H9 (cell line): Measurements from ENCODE around the gene MOXD1. TPM values are rescaled to one million over a fixed set of nuclear protein-coding genes. Genes with fewer than 3 reads are reported as not detected.

Experiments used
- DNase-seq: peaks from one replicate; pipeline ENCODE4 v3.0.0-alpha.2; 2017
- H2AFZ ChIP-seq: one replicate; pipeline ENCODE4 v1.6.1; 2013; ENCODE audit warnings: mild to moderate bottlenecking, low read length, control low read depth, moderate library complexity
- H2AK5ac ChIP-seq: 2 replicates; pipeline ENCODE4 v1.6.1; 2013; ENCODE audit warnings: low read length, control low read depth, mixed read lengths; ENCODE audit not compliant: insufficient read length
- H2BK120ac ChIP-seq: one replicate; pipeline ENCODE4 v1.6.1; 2013; ENCODE audit warnings: low read depth, mild to moderate bottlenecking, low read length, control low read depth, inconsistent platforms; ENCODE audit not compliant: poor library complexity, severe bottlenecking
- H2BK12ac ChIP-seq: 2 replicates; pipeline ENCODE4 v1.6.1; 2013; ENCODE audit warnings: low read length, control low read depth, mixed read lengths, low read depth; ENCODE audit not compliant: insufficient read length
- H2BK15ac ChIP-seq: 2 replicates; pipeline ENCODE4 v1.6.1; 2013; ENCODE audit warnings: low read depth, low read length, control low read depth
- H2BK20ac ChIP-seq: one replicate; pipeline ENCODE4 v1.6.1; 2013; ENCODE audit warnings: low read depth, mild to moderate bottlenecking, low read length, control low read depth, inconsistent platforms; ENCODE audit not compliant: poor library complexity, severe bottlenecking
- H2BK5ac ChIP-seq: 2 replicates; pipeline ENCODE4 v1.6.1; 2013; ENCODE audit warnings: low read length, control low read depth, mixed read lengths; ENCODE audit not compliant: insufficient read length
- H3K14ac ChIP-seq: 2 replicates; pipeline ENCODE4 v1.6.1; 2013; ENCODE audit warnings: low read length, control low read depth; ENCODE audit not compliant: insufficient read depth
- H3K18ac ChIP-seq: 2 replicates; pipeline ENCODE4 v1.6.1; 2013; ENCODE audit warnings: low read depth, mild to moderate bottlenecking, mixed read lengths, low read length, control low read depth; ENCODE audit not compliant: insufficient read length
- H3K23ac ChIP-seq: 2 replicates; pipeline ENCODE4 v1.6.1; 2013; ENCODE audit warnings: low read length, control low read depth, mixed read lengths, low read depth; ENCODE audit not compliant: insufficient read length
- H3K23me2 ChIP-seq: 2 replicates; pipeline ENCODE4 v1.6.1; 2013; ENCODE audit warnings: low read depth, mild to moderate bottlenecking, mixed read lengths, low read length, control low read depth; ENCODE audit not compliant: insufficient read length, poor library complexity, severe bottlenecking
- H3K27ac ChIP-seq: 2 replicates; pipeline ENCODE4 v1.5.1; 2013; ENCODE audit warnings: low read length, control low read depth, mixed read lengths, low read depth; ENCODE audit not compliant: insufficient read length
- H3K27me3 ChIP-seq: 2 replicates; pipeline ENCODE4 v1.6.1; 2013; ENCODE audit warnings: low read length, control low read depth, inconsistent platforms; ENCODE audit not compliant: insufficient read depth
- H3K4ac ChIP-seq: 2 replicates; pipeline ENCODE4 v1.6.1; 2013; ENCODE audit warnings: low read depth, mild to moderate bottlenecking, control low read depth, inconsistent platforms, low read length, moderate library complexity
- H3K4me1 ChIP-seq: 2 replicates; pipeline ENCODE4 v1.6.1; 2013; ENCODE audit warnings: low read length, control low read depth, inconsistent platforms; ENCODE audit not compliant: insufficient read depth
- H3K4me2 ChIP-seq: 2 replicates; pipeline ENCODE4 v1.6.1; 2013; ENCODE audit warnings: low read length, control low read depth, mixed read lengths; ENCODE audit not compliant: insufficient read length, insufficient read depth
- H3K56ac ChIP-seq: 2 replicates; pipeline ENCODE4 v1.6.1; 2013; ENCODE audit warnings: low read depth, mild to moderate bottlenecking, mixed read lengths, low read length, control low read depth; ENCODE audit not compliant: insufficient read length
- H3K79me1 ChIP-seq: 2 replicates; pipeline ENCODE4 v1.6.1; 2013; ENCODE audit warnings: low read depth, mild to moderate bottlenecking, moderate library complexity, low read length, control low read depth, inconsistent platforms; ENCODE audit not compliant: insufficient read depth, poor library complexity, severe bottlenecking
- H3K79me2 ChIP-seq: 2 replicates; pipeline ENCODE4 v1.6.1; 2013; ENCODE audit warnings: low read length, control low read depth, inconsistent platforms; ENCODE audit not compliant: insufficient read depth
- H3K9ac ChIP-seq: 2 replicates; pipeline ENCODE4 v1.6.1; 2013; ENCODE audit warnings: low read length, control low read depth, mixed read lengths; ENCODE audit not compliant: insufficient read length; ENCODE audit errors: extremely low read depth
- H3K9me3 ChIP-seq: one replicate; pipeline ENCODE4 v1.6.1; 2013; ENCODE audit warnings: low read depth, low read length, inconsistent platforms; ENCODE audit not compliant: control insufficient read depth
- H3T11ph ChIP-seq: one replicate; pipeline ENCODE4 v1.6.1; 2013; ENCODE audit warnings: mild to moderate bottlenecking, low read length, control low read depth, inconsistent platforms
- H4K20me1 ChIP-seq: one replicate; pipeline ENCODE4 v1.6.1; 2013; ENCODE audit not compliant: control insufficient read depth, insufficient read length, insufficient read depth
- H4K5ac ChIP-seq: 2 replicates; pipeline ENCODE4 v1.6.1; 2013; ENCODE audit warnings: low read depth, mild to moderate bottlenecking, mixed read lengths, low read length, control low read depth; ENCODE audit not compliant: insufficient read length
- H4K8ac ChIP-seq: replicated peaks from 2 replicates; pipeline ENCODE4 v1.6.1; 2013; ENCODE audit warnings: low read length, control low read depth, mixed read lengths, low read depth; ENCODE audit not compliant: insufficient read length
- H4K91ac ChIP-seq: 2 replicates; pipeline ENCODE4 v1.6.1; 2013; ENCODE audit warnings: low read depth, mild to moderate bottlenecking, moderate library complexity, mixed read lengths, low read length, control low read depth; ENCODE audit not compliant: insufficient read length
- H3K27ac Mint-ChIP-seq, 3 experiments: 2 replicates in 2 of 3; 3 replicates in 1 of 3; pipeline ENCODE4 v1.8.0; 2020 to 2021; ENCODE audit warnings: mixed read lengths in 3 of 3, mild to moderate bottlenecking in 1 of 3, moderate library complexity in 1 of 3
- H3K27me3 Mint-ChIP-seq: 2 replicates; pipeline ENCODE4 v1.8.0; 2021; ENCODE audit warnings: low read depth, mild to moderate bottlenecking, moderate library complexity, mixed read lengths
- H3K36me3 Mint-ChIP-seq, 3 experiments: 2 replicates in 2 of 3; 3 replicates in 1 of 3; pipeline ENCODE4 v1.8.0; 2020 to 2021; ENCODE audit warnings: low read depth in 3 of 3, mixed read lengths in 3 of 3; ENCODE audit not compliant: insufficient read depth in 1 of 3
- H3K4me1 Mint-ChIP-seq, 2 experiments: 2 replicates each; pipeline ENCODE4 v1.8.0; 2020; ENCODE audit warnings: mixed read lengths in 2 of 2
- H3K4me3 Mint-ChIP-seq, 2 experiments: 2 replicates in 1 of 2; 3 replicates in 1 of 2; pipeline ENCODE4 v1.8.0; 2020 to 2021; ENCODE audit warnings: mild to moderate bottlenecking in 2 of 2, mixed read lengths in 2 of 2, moderate library complexity in 1 of 2
- H3K9me3 Mint-ChIP-seq, 2 experiments: 2 replicates in 1 of 2; 3 replicates in 1 of 2; pipeline ENCODE4 v1.8.0; 2020; ENCODE audit warnings: mild to moderate bottlenecking in 2 of 2, mixed read lengths in 2 of 2, moderate library complexity in 1 of 2
- WGBS: extraction: QIAGEN DNeasy Blood & Tissue Kit; methylation state at CpG from one replicate; pipeline ENCODE4 v1.1.7; 2013; ENCODE audit warnings: missing lambda C conversion rate, low lambda C conversion rate, mixed read lengths; ENCODE audit not compliant: insufficient read length; ENCODE audit errors: extremely low coverage; 5-methylcytosine and 5-hydroxymethylcytosine counted together
- total RNA-seq: library from RNA; stranded (reverse); gene quantifications from 2 replicates; pipeline ENCODE4 v1.2.1, GENCODE V29; 2021
- TF ChIP-seq, protein P1 (sequence below): fragments of 200-600 bp; sonication (generic); conservative IDR thresholded peaks from 3 replicates; pipeline ENCODE4 v1.8.0; 2021; ENCODE audit warnings: antibody characterized with exemption, mild to moderate bottlenecking

MOXD1 gene
- total RNA-seq, 1 experiment from 2014 or later: 2.3 TPM

DNA sequence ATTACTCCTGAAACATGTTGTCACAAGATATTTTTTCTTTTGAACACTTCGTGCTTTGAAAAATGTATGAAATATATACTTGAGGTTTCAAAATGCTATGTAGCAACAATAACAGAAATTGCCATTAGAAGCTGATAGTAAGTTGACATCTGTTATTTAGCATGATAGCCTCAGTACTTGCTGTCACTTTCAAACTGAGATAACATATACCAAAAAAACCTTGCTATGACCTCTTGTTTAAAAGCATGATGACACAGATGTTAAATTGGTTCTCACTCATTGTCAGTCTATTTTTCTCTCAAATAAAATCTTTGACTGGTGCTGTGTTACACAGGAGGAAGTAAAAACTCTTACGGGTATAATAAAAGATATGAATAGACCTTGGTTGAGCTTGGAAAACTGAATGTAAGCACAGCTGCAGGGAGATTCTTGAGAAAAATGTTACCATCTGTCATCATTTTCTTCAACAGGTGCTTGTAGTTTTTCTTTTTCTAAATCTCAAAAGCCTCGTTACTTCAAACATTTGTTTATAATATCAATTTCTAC lies 18.6 kb downstream of the MOXD1 start:
- H3K23me2 ChIP-seq: no peaks in the 10 kb centered on the region
- H2BK20ac ChIP-seq: no peak overlapping the region
- no peak overlapping the region for H2BK5ac ChIP-seq
- H4K20me1 ChIP-seq: no peaks in the 10 kb centered on the region
- no peak overlapping the region for H3K56ac ChIP-seq
- no peak overlapping the region for H2AFZ ChIP-seq
- no peak overlapping the region for H3K18ac ChIP-seq
- H3K79me2 ChIP-seq: no peaks in the 10 kb centered on the region
- Mint-ChIP-seq H3K36me3 (no peaks in the 10 kb centered on the region), H3K27me3 (peaks cover 2% of the 10 kb centered on the region), H3K4me3 (no peak overlapping the region), H3K9me3 (peaks cover 0 to 3% of the 10 kb centered on the region in 2 experiments; a peak in 3 of 5 replicates), H3K27ac (no peak overlapping the region), H3K4me1 (no peaks in the 10 kb centered on the region)
- no peak overlapping the region for H3K4me2 ChIP-seq
- no peak overlapping the region for H2AK5ac ChIP-seq
- no peak overlapping the region for H3K9ac ChIP-seq
- no peak overlapping the region for H3K4ac ChIP-seq
- H2BK120ac ChIP-seq: no peak overlapping the region
- no peak overlapping the region for H3K23ac ChIP-seq
- H3K27ac ChIP-seq: no peak overlapping the region
- no peaks in the 10 kb centered on the region for H3K79me1 ChIP-seq
- H2BK12ac ChIP-seq: no peak overlapping the region
- H4K8ac ChIP-seq: no peak overlapping the region
- H2BK15ac ChIP-seq: no peak overlapping the region
- H3K4me1 ChIP-seq: no peaks in the 10 kb centered on the region
- DNase-seq: no peak
- no peak overlapping the region for H3K14ac ChIP-seq
- no peak overlapping the region for H4K5ac ChIP-seq
- H3T11ph ChIP-seq: no peak overlapping the region
- TF ChIP-seq, protein P1, sequence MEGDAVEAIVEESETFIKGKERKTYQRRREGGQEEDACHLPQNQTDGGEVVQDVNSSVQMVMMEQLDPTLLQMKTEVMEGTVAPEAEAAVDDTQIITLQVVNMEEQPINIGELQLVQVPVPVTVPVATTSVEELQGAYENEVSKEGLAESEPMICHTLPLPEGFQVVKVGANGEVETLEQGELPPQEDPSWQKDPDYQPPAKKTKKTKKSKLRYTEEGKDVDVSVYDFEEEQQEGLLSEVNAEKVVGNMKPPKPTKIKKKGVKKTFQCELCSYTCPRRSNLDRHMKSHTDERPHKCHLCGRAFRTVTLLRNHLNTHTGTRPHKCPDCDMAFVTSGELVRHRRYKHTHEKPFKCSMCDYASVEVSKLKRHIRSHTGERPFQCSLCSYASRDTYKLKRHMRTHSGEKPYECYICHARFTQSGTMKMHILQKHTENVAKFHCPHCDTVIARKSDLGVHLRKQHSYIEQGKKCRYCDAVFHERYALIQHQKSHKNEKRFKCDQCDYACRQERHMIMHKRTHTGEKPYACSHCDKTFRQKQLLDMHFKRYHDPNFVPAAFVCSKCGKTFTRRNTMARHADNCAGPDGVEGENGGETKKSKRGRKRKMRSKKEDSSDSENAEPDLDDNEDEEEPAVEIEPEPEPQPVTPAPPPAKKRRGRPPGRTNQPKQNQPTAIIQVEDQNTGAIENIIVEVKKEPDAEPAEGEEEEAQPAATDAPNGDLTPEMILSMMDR: no peak
- H3K27me3 ChIP-seq: no peaks in the 10 kb centered on the region
- no peak overlapping the region for H4K91ac ChIP-seq
- H3K9me3 ChIP-seq: no peaks in the 10 kb centered on the region
- WGBS: no CpG with 5 or more reads among the region's 3 CpGs
